Hematopoietic multipotent progenitor cell treated with erythropoietin and hydrocortisone succinate and interleukin-3 and kit ligand, for 8 days (in vitro differentiated cells): Measurements from ENCODE around the gene LRMDA.

Source experiments
- DNase-seq: peaks from one replicate; pipeline ENCODE4 v3.0.0-alpha.2; 2015

Gene LRMDA

DNA sequence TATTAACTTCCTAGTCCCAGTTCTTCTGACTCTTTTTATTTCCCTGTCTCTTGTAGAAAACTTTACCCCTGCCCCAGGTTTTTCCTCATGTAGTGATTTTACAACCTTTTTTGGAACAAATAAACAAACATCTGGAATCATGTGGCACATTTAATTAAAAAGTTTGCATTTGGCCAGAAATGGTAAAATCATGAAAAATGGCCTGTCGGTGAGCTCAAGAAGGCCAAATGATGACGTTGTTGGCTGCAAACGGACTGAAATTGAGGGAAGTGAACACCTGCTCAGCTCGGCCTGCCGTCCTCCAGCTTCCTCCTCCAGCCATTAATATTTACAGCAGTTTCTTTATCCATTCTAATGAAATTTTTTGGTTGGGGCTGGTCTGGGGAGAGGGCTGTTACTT lies 902.8 kb downstream of the LRMDA start:
- DNase-seq, result no peak

DNA sequence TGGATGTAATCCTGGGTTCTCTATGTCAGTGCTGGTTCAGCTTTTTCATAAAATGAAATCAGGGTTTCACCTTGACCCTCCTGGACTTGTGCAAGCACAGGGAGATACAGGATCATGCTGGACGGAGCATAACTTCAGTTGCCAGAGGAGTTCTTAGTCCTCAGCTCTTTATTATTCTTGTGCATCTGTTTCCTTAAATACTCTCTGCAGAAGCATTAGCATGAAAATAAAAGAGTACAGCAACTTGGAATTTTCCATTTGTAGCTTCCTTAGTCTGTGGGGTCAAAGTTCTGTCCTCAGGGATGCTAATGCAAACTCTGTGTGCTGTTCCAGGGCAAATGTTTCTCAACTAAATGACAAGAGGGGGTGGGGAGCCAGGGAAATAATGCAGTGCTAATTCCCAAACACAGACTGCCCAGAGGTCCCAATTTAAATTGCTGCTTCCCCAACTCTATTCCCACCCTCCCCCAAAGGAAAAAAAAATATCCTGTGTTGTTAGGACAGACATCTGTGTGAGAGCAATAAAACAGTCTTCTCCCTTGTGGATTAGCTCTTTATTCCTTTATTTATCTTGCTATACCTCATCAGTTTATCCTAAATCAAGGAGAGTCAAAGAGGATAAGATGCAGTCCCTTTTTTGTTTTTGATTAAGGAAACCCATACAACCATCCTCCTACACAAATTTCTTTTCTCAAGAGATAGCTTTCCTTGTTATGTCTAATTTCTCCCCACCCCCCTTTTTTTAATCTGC lies 905.0 kb downstream of the LRMDA start:
- no peak for DNase-seq

DNA sequence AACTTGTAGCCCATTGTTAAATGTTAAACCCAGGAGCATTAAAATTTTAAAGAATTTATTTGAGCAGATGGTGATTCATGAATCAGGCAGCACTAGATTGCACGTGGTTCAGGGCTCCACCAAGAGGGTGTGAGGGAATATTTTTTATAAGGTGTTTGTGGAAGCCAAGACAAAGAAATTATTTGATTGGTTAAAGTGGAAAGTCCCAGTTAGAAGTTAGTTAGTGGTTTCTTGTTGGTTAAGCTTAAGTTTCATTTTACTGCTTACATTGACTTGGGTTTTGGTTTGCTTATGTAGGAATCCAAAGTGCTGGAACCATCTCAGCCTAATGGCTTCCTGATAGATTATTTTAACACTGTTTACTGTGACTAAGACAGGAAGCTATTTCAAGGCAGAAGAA lies 906.2 kb downstream of the LRMDA start:
- DNase-seq, result no peak

DNA sequence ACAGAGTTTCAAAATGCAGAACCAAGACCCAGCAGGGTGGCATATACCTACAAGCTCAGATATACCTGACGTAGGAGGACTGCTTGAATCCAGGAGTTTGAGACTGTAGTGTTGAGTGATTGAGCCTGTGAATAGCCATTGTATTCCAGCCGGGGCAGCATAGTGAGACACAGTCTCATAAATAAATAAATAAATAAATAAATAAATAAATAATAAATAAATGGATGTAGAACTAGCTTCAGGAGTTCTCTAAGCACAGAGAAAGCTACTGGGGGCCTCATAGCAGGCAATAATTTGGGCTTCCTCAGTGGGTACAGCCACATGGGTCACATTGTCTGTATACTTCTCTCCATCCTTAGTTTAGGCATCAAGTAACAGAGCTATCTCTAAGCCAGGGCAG lies 906.8 kb downstream of the LRMDA start:
- DNase-seq, result no peak

DNA sequence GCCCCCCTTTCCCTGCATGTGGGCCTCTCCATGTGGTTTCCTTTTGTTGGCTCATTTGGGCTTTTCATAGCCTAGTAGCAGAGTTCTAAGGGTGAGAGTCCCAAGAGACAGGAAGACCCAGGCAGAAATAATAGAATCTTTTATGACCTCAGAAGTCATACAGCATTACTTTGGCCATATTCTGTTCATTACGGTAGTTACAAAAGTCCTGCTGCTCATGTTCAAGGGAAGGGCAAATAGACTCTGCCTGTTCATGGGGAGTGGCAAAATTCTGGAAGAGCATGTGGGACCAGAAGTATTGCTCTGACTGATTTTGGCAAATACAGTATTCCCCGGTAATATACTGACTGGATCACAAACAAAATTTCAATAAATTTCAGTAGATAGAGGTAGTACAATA lies 910.3 kb downstream of the LRMDA start:
- no peak for DNase-seq

DNA sequence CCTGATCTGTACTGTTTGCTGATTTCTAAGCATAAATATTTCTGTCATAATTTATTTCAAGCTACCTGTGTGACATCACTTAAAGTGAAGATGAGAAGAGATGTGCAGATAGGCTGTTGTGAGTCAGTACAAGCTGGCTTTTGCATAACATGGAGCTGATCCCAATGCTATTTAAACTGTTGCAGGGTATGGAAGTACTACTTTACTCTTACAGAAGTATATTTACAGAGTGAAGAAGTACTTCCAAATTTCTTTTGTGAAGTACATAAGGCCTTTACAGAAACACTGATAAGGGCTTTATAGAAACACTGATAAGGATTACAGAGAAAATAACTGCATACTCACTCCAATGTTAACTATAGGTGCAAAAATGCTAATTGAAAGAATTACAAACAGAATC lies 911.6 kb downstream of the LRMDA start:
- DNase-seq, result no peak

DNA sequence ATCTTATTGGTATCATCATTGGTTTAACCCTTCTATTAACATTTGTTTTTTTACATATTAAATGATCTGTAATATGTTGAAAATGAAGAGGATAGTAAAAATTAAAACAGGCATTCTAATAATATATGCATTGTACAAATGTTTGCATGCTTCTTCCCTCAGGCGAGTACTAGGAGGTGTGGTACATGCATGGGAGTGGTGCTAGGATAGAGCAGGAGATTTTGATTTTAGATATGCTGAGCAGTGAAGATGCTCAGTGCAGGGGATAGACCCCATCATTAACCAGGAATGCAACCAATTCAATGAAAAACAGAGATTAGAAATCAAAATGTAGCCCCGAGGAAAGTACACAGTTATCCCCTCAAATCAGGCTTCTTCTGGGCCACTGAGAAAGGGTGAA lies 916.4 kb downstream of the LRMDA start:
- DNase-seq, result no peak

DNA sequence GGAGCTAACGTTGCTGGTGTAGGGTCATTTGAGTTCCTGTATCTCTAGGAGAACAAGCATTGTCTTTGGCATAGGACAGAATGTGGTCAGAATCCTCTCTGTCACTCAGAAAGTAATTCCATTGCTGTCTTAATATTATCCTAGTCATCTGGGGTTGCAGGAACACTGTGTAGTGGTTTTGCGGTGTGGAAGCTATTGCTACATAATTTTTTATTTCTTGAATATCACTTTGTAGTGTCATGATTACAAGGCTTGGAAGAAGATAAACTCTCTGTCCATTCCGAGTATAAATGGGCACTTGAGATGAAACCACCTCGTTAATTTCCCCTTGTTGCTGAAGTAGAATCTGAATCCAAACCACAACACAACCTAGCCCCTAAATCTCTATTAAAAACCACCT lies 919.2 kb downstream of the LRMDA start:
- no peak for DNase-seq

DNA sequence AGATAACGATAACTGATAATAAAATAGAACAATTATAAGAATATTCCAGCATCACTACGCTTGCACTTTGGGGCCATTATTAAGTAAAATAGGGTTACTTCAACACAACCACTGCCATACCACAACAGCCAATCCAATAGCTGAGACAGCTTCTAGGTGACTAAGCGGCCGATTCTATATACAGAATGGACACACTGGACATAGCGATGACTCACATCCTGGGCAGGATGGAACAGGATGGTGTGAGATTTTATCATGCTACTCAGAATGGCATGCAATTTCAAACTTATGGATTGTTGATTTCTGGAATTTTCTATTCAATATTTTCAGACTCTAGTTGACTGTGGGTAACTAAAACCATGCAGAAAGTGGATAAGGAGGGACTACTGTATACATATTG lies 920.9 kb downstream of the LRMDA start:
- no peak for DNase-seq

DNA sequence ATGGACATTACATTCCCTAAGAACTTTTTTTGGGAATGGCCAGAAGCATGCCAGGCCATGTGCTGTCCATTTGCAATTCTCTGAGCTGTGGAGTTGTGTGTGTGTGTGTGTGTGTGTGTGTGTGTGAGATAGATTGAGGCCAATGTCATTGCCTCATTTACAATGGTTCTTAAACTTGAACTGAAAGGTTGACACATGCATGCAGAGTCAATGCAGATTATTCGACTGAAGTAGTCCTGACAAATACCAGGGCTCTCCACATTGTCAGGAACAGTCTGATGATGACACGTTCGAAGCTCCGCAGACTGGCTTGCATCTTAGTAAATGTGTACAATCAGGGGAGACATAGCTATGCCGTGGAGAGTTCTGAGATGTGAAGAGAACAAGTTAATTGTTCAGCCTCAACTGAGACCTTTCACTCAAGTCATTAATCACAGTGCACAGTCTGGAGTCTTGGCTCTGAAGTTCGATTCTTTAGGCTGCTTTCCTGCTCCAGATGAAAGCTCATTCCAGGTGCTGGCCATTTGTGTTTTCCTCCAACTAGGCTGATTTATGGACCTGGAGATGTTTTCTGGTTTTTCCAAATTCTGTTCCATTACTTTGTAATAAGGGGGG lies 921.9 kb downstream of the LRMDA start:
- no peak for DNase-seq

DNA sequence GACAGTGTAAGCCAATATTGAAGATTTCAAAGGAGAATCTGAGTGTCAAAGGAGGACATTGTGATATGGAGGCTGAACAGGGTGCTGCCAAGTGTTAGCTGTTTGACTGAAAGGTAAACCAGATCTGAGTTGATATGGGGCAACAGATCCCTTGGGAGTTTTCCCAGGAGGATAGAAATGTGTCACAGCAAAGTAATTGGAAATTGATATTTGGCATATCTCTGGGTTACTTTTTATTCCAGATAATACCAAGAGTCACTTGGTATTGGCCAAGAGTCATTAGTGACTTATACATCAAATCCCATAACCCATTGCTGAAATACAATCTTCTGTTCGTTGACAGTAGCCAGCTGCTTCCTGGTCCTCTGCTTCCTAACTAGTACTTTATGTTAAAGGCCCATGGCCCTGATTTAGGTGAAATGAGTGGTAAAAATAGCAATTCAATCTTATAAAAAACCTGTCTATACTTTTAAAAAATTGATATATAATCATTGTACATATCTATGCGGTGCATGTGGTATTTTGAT lies 922.9 kb downstream of the LRMDA start:
- no peak for DNase-seq

DNA sequence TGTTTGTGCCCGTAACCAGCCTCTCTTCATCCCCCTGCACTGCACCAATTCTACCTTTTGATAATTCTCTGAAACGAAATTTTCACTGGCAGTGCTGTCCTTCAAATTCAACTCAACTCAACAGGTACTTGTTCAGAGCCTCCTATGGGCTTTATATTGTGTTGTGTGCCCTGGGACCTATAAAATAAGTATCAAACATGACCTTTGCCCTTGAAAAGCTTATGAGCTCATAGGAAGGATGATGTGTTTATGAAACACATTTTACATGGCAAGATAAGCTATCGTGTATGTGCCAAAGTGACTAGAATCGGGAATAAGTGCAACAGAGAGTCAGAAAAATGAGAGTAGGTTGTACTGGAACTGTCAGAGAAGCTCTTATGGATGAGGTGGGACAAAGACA lies 923.5 kb downstream of the LRMDA start:
- DNase-seq, result no peak

DNA sequence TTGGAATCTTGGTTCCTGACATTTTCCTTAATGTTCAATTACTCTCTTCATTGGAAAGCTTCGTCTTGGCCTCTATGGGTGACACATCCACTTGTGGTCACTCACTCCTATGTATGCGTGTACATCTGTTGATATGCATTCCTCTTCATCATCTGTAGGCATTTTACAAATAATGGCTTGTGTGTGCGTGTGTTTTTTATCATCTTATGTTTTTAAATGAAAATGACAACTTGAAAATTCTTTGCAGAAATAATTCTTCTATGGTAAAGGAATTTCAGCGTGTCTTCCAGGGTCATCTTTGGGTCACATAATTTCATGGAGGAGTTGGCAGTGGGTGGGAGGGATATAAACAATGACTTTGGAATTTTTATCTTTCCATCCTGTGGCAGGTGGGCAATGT lies 925.1 kb downstream of the LRMDA start:
- no peak for DNase-seq

DNA sequence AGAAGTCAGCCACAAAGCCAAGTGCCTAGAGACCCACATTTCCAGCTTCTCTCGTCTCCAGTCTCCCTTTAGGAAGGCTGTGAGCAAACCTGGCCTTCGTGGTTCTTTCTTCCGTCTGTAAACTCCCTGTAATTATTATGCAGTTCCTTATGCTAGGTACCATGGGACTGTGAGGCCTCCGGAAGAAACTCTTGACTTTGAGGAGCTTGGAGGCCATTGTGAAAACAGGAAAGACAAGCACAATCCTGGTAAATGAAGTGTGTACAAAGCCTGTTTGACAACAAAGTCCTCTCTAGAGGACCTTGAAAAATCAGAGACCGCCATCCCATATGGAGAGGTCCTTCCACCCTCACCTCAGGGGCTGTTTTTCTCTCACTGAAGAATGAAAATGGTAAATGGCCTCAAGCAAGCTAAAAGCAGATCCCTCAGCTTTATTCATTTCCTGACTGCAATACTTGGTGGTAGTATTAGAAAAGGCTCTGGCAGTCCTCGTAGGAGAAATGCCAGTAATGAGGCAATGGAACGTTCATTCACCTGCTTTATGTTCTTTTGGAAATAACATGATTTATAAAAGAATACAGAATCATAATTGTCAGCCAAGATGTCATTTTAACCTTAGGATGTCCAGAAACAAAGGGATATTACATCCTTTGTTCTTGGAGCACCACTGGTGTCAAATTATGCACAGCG lies 926.4 kb downstream of the LRMDA start:
- DNase-seq, result no peak

DNA sequence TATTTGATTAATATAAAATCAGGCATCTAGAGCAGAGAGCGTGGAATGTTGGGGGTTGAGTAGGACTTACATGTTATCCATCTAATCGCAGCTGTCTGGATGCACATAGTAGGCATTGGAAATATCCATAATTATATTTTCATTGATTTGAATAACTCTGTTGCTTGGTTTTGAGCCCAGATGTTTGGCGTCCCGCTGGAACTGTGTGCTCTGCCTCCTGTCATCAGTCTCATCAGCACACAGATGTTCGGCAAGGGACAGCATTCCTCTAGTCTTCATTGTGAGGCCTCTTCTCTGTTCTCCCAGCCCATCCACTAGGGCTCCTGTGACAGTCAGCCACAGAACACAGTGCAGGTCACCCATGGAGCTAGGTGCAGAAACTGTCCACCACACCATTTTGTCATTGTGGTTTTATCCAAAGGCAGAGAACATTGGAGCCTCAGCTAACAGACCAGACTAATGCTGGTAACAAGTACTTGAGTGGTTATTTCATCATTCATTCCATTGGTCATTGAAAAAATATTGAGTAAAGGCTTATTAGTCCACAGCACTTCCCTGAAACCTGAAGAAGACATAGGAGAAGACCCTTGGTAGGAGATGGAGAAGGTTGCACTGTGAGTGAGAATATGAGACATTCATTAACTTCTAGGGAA lies 927.4 kb downstream of the LRMDA start:
- DNase-seq, result no peak

DNA sequence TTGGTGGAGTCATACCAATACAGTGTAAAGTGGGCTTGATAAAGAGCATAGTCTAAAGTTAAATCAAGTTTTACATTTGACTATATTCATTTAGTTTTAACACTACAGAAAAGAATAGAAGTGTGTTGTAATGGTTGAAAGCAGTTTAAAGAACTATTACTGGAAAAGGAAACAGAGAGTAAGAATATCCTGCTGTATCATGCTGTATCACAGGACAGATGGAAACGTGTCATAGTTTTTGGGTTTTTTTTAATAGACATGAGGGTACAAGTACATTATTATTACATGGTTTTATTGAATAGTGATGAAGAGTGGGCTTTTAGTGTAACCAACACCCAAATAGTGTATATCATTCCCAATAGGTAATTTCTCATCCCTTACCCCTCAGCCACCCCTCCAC lies 944.3 kb downstream of the LRMDA start:
- DNase-seq, result no peak

DNA sequence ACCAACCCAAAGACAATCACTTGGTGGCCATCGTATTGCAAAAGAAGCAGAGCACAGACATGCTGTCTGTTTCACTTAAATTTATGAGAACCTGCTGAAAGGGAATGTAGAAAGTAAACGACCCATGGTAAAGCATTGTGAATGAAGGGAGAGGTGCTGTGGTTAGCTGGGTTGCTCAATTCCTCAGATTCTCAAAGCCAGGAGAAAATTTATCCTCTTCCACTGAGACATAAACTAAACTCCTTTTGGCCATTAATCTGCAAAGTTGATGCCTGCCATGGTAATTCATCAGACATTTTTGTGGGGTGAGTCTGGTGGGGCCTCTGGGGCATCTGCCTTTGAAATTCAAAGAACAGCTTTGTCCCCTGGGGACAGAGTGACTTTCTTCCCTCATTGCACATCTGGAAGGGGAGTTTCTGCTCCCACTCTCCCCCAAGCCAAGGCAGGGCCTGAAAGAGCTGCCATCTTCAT lies 951.0 kb downstream of the LRMDA start:
- no peak for DNase-seq

DNA sequence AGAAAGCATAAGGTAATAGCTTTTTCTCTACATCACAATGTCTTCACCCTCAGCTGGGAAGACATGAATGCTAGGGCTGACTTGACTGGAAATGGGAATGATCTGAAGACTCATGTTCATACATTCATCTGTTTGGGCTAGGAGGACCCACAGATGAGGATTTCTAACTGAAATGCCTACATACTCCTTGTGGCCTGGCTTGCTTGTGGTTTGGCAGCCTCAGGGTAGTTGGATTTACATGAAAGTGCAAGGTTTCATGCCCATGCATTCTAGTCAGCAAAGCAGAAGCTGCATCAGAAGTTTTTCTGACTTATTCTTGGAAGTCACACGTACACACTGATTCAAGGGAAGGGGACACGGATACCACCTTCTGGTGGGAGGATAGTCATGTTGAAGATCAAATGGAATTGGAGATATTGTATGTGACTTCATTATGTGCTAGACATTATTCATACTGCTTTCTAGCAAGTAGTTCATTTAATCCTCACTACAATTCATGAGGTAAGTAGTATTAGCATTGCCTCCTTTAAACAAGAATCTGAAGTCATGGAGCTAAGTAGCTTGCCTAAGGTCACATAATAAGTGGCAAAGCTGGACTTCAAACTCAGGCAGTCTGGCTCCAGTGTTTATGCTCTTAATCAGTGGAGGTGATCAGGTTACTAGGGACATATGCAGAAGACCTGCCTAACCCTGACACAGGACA lies 957.0 kb downstream of the LRMDA start:
- DNase-seq, result no peak

DNA sequence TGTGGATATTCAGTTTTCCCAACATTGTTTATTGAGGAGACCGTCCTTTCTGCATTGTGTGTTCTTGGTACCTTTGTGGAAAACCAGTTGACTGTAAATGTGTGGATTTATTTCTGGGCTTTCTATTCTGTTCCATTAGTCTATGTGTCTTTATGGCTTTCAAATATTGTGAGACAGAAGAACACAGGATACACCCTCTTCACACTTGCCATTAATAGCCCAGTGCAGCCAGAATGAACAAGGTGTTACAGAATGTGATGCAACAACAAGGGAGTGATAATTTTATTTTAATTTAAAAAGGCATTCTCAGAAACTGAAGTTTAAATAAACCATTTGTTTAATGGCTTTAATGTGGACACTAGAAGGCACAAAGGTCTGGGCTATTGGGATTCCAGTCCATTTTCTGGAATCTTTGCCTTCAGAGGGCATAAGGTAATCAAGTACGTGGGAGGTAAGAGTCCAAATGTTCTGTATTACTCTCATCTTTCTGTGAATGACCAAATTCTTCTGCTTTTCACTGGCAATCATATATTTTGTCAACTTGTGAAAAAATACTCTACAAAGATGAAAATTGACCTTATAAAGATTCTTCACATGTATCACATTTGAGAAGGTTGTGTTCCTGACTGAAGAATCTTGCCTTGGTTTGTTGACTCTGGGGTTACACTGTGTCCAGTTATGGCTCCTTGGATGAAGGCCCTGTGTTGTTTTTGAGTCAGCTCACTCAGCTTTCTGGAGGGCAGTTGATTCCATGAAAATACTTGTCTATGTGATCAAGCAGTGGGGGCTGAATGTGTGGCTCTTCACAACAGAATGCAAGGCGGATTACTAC lies 962.7 kb downstream of the LRMDA start:
- no peak for DNase-seq

DNA sequence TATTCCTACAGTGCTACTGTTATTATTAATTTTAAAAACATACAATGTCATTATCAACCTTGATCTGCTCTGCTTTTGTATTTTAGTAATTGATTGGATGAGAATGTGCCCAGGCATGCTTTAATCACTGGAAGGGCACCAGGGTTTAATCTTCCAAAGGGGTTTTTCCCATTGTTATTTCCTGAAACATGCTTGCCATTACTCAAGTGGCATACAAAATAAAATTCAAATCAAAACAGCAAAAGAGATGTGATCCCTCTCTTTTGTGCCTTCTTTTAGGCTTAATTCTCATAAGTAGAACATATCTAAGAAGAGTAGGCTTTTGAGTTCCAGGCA lies 963.3 kb downstream of the LRMDA start:
- no peak for DNase-seq

DNA sequence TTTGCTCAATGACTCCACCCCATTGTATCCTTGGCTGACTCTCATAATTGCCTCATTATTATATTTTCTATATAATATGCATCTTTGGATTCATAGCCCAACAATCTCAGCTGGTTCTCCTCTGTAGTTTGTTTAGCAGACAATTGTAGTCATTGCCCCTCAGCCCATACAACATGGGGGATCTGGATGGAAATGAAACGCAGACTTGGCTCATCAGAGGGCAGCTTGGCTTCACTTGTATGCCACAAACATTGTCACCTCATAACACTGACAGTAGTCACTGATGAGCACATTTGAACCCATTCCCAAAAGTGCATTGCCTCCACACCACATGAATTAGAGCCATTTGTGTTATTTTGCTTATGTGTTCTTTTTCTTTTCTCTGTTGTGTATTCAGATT lies 963.8 kb downstream of the LRMDA start:
- DNase-seq, result no peak

DNA sequence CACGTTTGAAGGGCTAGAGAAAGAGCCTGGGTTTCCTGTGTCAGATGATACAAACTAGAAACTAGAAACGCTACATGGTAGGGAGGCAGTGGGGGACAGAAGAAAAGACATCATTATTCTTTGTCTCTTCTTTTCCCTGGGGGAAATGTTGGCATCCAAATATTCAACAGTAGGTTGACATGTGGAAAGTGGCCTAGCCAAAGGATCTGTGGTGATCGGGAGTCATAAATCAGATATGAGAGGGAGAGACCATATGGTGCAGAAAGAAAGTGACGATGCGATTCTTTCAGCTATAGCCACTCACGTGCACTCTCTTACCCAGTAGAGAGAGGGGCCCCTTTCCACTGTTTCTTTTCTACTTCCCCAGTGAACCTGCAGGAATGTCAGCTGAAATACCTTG lies 964.7 kb downstream of the LRMDA start:
- no peak for DNase-seq
